Muscle layer of duodenum (tissue), 2 donors: ENCODE data around the gene NES.

Source experiments
- H3K27ac ChIP-seq: one replicate; pipeline ENCODE4 v1.7.0; 2013; ENCODE audit warnings: mild to moderate bottlenecking, low read length
- H3K27me3 ChIP-seq: one replicate; pipeline ENCODE4 v1.7.0; 2013; ENCODE audit warnings: low read depth, mild to moderate bottlenecking, control low read depth, low read length
- H3K36me3 ChIP-seq, 2 donors: one replicate each; pipeline ENCODE4 v1.7.0; 2013; ENCODE audit warnings: low read length in 2 of 2, control low read depth in 1 of 2, mild to moderate bottlenecking in 1 of 2; ENCODE audit not compliant: insufficient read depth in 2 of 2, control insufficient read depth in 1 of 2
- H3K4me1 ChIP-seq, 2 donors: one replicate each; pipeline ENCODE4 v1.7.0; 2013; ENCODE audit warnings: low read length in 2 of 2, mild to moderate bottlenecking in 2 of 2, control low read depth in 1 of 2, moderate library complexity in 1 of 2; ENCODE audit not compliant: insufficient read depth in 2 of 2, control insufficient read depth in 1 of 2
- H3K4me3 ChIP-seq, 2 donors: one replicate each; pipeline ENCODE4 v1.7.0; 2013; ENCODE audit warnings: low read length in 2 of 2, low read depth in 1 of 2, mild to moderate bottlenecking in 1 of 2
- H3K9me3 ChIP-seq, 2 donors: one replicate each; pipeline ENCODE4 v1.7.0; 2013; ENCODE audit warnings: low read length in 2 of 2, control low read depth in 1 of 2, mild to moderate bottlenecking in 1 of 2; ENCODE audit not compliant: control insufficient read depth in 1 of 2
- donor health status: healthy.

Gene NES

DNA sequence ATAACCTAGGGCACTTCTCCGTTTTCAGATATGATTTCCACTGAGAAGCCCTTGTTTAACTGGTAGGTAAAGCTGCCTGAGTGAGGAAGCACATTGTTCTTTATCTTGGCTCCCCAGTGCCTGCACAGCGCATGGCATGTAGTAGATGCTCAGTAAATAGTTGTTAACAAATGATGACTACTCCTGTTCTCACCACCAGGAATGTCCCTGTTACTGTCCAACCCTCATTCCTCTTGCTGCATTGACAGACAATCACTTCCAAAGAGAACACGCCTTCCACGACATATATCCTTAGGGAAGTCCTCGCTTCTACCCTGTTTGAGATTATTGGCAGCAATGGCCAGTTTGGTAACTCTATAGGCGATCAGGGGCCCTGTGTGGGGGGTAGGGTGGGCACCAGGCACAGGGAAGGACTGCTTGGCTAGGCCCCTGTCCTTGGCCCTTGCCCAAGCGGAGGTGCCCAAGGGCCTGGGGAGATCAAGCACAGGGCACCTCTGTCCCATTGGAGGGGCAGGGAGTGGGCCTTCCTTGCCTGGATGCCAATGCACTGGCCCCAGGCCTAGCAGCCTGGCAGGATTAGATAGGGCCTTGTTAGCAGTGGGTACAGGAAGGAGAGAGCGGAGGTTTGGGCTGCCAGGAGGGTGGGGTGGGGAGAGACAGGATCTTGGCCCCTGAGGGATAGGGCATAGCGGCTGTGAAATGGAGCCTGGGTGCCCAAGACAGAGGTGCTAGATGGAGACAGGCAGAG is 10.2 kb downstream of the NES start:
- Histone ChIP-seq H3K9me3 (no peaks in the 10 kb centered on the region), H3K27ac (peak overlapping the region; percentile 54), H3K36me3 (no peaks in the 10 kb centered on the region), H3K4me3 (no peak overlapping the region), H3K27me3 (no peaks in the 10 kb centered on the region), H3K4me1 (peaks cover 28 to 76% of the 10 kb centered on the region in 2 donors)

DNA sequence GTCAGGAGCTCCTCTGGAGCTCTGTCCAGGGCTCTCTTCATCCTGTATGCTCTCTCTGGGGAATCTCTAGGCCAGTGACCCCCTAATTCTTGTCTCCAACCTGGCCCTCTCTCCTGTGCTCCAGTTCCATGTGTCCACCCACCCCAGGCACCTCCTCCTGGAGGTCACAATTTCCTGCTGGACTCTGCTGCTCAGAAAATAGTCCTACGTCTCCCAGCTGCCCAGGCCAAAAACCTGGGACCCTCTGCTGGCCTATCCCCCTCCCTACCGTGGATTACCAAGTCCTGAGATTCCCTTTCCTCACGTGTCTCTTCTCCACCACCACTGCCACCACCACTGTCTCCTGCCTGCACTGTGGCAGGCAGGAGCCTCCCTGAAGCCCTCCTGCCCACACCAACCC is 11.7 kb downstream of the NES start:
- H3K9me3 ChIP-seq = no peaks in the 10 kb centered on the region
- H3K4me3 ChIP-seq = no peak overlapping the region
- peaks cover 38 to 87% of the 10 kb centered on the region in 2 donors for H3K4me1 ChIP-seq
- no peak overlapping the region for H3K27ac ChIP-seq
- no peaks in the 10 kb centered on the region for H3K36me3 ChIP-seq
- no peaks in the 10 kb centered on the region for H3K27me3 ChIP-seq

DNA sequence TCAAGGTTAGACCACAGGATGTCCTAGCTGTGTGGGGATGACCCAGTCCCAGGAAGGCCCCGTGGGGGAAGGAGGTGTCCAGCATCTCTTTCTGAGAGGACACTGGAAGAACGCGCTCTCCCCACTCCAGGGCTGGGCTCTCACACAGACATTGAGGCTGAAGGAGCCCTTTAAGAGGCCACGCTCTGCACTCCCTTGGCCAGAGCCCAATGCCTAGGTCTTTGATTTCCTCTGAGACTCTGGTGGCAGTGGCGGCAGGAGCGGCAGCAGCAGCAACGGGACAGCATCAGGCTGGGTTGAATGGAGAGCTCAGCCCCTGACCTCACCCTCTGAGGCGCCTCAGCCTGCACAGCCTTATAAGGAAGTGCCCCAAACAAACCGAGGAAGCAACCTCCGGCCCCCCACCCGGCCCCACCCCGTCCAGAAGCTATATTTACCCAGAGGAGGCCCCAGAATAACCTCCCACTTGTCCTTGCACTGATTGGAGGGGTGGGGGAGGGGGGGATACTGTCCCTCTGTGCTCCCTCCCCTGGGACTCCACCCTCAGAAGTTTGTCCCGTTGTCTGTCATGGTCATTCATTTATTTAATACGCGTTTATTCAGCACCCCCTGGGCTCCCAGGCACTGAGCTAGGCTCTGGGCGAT is 12.3 kb downstream of the NES start:
- Histone ChIP-seq H3K36me3 (no peaks in the 10 kb centered on the region), H3K9me3 (no peaks in the 10 kb centered on the region), H3K27me3 (no peaks in the 10 kb centered on the region), H3K27ac (peak overlapping the region; percentile 62), H3K4me3 (peak overlapping the region; percentile 7 to 31), H3K4me1 (peaks cover 41 to 86% of the 10 kb centered on the region in 2 donors)

DNA sequence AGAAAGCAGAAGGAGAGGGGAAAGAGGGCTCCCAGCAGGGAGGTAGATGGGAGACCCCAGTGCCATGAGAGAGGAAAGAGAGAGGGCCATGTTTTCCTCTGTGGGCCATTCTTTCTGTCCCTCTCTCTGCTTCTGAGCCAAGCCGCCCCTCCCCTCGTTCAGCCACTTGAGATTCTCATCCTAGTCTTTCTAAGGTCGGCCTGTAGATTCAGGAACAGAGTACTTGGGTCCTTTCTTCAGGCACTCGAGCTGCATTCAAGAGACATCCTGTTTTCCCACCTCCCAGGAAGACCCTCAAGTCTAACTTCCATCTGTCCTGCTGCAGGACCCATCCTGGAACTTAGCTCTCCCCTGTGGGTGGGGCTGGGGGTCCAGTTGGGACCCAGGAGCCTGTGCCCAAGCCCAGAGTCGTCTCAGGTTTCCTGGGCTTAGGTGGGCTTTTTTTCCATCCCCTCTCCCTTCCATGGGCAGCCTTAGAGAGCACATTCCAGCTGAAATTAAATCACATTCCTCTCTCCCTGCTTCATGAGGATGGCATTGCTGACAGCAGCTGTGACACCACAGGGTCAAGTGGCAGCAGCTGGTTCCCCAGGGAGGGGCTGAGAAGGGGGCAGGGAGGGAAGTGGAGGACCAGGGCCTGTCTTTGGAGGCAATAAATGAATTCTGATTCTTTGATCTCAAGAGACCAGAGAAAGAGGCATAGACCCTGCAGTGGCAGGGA is 13.0 kb downstream of the NES start:
- peak overlapping the region; percentile 7 to 31 for H3K4me3 ChIP-seq
- H3K27me3 ChIP-seq = no peaks in the 10 kb centered on the region
- H3K9me3 ChIP-seq = no peaks in the 10 kb centered on the region
- peaks cover 47 to 86% of the 10 kb centered on the region in 2 donors for H3K4me1 ChIP-seq
- H3K27ac ChIP-seq = peak overlapping the region; percentile 62
- H3K36me3 ChIP-seq = no peaks in the 10 kb centered on the region

DNA sequence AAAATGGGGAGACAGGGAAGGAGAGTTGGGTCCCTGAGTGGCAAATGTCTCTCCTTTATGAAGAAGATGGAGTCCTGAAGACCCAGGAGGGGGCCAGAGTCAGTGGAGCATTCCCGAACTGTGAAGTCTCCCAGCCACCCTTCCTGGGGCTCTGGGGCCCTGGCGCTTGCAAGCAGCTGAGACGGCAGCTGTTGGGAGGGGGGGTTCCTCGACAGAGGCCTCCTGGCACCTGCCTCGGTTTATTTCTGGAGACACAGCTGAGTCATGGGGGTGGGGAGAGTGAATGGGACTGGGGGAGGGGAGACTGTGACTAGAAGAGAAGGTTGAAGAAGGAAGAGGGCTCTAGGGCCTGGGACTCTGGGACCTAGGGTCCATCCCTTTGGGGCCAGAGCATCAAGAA is 14.0 kb downstream of the NES start:
- peaks cover 47 to 79% of the 10 kb centered on the region in 2 donors for H3K4me1 ChIP-seq
- peak overlapping the region; percentile 67 for H3K27ac ChIP-seq
- H3K9me3 ChIP-seq = no peaks in the 10 kb centered on the region
- H3K36me3 ChIP-seq = no peaks in the 10 kb centered on the region
- no peak overlapping the region for H3K4me3 ChIP-seq
- H3K27me3 ChIP-seq = no peaks in the 10 kb centered on the region

DNA sequence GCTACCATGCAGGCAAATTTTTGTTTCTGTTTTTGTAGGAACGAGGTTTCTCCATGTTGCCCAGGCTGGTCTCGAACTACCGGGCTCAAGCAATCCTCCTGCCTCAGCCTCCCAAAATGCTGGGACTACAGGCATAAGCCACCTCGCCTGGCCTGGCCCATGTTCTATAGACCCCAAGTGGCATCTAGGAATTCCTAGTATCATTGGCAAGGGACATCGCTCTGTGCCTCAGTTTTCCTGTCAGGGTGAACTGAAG is 14.5 kb downstream of the NES start:
- H3K36me3 ChIP-seq = no peaks in the 10 kb centered on the region
- H3K27me3 ChIP-seq = no peaks in the 10 kb centered on the region
- H3K4me1 ChIP-seq = peaks cover 42 to 78% of the 10 kb centered on the region in 2 donors
- H3K4me3 ChIP-seq = no peak overlapping the region
- H3K27ac ChIP-seq = peak overlapping the region; percentile 67
- no peaks in the 10 kb centered on the region for H3K9me3 ChIP-seq

DNA sequence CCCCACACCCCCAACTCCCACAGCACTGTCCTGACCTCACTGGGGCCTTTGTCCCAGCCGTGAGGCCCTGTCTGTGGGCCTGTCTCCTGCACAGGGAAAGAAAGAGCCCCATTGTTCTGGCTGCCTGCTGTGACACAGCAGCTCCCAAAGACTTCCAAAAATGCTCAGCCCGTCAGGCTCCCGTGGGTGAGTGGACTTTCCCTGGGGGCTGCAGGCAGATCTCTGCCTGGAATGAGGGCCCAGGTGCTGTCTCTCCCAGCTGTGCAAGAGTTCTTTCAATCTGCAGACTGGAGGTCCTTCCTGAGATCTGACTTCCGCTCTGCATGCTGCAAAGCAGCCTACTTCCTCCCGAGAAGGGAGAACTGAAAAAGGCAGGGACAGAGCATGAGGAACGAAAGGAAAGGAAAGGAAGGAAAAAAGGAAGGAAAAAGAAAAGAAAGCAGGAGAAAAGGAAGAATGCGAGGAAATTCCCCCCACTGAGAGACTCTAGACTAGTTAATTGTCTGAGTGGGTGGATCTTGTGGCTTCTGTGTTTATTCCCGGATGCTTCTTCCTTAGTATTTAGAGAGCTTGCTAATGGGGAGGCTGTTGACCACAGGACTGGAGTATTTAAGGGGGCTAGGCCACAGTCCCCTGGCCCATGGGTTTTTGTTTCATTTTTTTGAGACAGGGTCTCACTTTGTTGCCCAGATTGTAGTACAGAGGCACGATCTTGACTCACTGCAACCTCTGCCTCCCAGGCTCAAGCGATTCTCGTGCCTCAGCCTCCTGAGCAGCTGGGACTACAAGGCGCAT is 15.0 kb downstream of the NES start:
- no peaks in the 10 kb centered on the region for H3K36me3 ChIP-seq
- H3K27ac ChIP-seq = peak overlapping the region; percentile 75
- no peak overlapping the region for H3K4me3 ChIP-seq
- H3K4me1 ChIP-seq = peaks cover 41 to 78% of the 10 kb centered on the region in 2 donors
- peaks cover under 1% of the 10 kb centered on the region for H3K27me3 ChIP-seq
- no peaks in the 10 kb centered on the region for H3K9me3 ChIP-seq

DNA sequence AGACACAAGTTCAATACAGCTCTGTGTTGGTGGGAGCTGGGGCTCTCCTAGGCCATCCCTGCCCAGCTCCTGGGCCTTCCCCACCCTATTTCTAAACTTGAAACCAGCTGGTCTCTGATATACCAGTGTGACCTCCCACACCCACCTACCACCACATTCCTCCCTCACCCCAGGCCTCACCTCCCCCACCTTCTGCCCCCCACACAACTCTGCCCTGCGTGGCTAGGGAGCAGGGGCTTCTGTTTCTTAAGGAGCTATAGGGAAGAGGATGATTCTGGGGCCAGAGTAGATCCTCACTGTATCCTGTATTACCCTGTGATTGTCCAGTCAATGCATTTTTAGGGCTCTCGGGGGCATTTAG is 16.5 kb downstream of the NES start:
- peak overlapping the region; percentile 8 to 52 for H3K4me3 ChIP-seq

DNA sequence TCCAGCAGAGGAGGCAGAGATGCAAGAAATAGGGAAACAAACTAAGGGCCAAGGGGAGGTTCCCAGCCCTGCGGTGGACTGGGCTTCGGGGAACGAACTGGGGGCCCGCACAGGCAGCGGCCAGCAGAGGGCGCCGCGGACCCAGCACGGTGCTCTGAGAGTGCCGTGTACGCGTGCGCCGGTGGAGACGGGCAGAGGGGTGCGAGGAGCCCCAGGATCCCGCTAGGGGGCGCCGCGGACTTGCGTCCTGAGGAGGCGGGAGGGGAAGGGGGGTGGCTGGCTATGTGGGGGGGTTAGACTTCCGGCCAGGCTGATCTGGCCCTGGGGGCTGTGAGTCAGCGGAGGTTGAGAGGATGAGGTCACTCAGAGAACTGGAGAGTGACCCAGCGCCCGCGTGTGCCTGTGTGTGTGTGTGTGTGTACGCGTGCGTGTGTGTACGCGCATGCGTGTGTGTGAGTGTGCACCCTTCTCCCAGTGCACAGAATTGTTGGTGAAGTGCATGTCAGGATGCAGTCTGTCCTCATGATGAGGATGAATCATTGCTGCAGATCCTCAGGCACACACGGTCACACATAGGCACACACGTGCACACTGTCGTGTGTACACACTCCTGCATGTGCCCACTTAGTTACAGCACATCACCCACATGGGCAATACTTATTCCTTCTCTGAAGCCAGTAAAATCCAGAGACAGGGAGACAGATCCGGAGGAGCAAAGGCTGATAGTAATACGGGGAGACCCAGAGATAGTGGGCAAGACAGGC is 17.0 kb downstream of the NES start:
- H3K4me1 ChIP-seq = peaks cover 37 to 76% of the 10 kb centered on the region in 2 donors
- H3K27me3 ChIP-seq = peaks cover 12% of the 10 kb centered on the region
- H3K9me3 ChIP-seq = no peaks in the 10 kb centered on the region
- H3K4me3 ChIP-seq = peak overlapping the region; percentile 41 to 52
- peak overlapping the region; percentile 87 for H3K27ac ChIP-seq
- no peaks in the 10 kb centered on the region for H3K36me3 ChIP-seq

More for the DNA sequence above, 16.5 kb downstream of the NES start:
- peaks cover 12% of the 10 kb centered on the region for H3K27me3 ChIP-seq
- H3K36me3 ChIP-seq = no peaks in the 10 kb centered on the region
- peak overlapping the region; percentile 87 for H3K27ac ChIP-seq
- H3K9me3 ChIP-seq = no peaks in the 10 kb centered on the region
- peaks cover 41 to 81% of the 10 kb centered on the region in 2 donors for H3K4me1 ChIP-seq

DNA sequence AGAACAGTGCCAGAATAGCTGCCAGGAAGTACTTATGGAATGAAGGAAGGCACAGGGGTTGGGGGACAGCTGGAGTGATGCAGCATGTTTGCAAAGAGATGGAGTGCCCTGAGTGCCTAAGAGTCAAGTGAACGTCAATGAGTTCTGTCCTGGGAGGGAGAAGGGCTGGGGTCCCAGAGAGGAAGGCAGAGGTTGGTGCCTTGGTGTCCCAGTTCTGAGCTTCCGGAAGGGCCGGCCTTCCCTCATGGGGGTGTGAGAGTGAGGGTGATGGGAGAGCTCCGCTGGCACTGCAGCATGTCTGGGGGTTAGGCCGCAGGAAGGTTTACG is 17.6 kb downstream of the NES start:
- no peak overlapping the region for H3K27ac ChIP-seq
- peaks cover 12% of the 10 kb centered on the region for H3K27me3 ChIP-seq
- H3K36me3 ChIP-seq = no peaks in the 10 kb centered on the region
- H3K4me1 ChIP-seq = peaks cover 33 to 70% of the 10 kb centered on the region in 2 donors
- H3K9me3 ChIP-seq = no peaks in the 10 kb centered on the region
- H3K4me3 ChIP-seq = peak overlapping the region; percentile 37 to 41
